Superior temporal gyrus (tissue), 1 donor: ENCODE results near the gene SREK1.

Experiments used
- DNase-seq: peaks from one replicate; pipeline ENCODE4 v3.0.0-alpha.2; 2016; ENCODE audit errors: extremely low spot score

SREK1 gene

GRCh38 chr5:66164044-66164790, 20.1 kb downstream of the SREK1 start:
- DNase-seq, result no peak

GRCh38 chr5:66168226-66168625, 24.1 kb downstream of the SREK1 start:
- DNase-seq, result no peak

DNA sequence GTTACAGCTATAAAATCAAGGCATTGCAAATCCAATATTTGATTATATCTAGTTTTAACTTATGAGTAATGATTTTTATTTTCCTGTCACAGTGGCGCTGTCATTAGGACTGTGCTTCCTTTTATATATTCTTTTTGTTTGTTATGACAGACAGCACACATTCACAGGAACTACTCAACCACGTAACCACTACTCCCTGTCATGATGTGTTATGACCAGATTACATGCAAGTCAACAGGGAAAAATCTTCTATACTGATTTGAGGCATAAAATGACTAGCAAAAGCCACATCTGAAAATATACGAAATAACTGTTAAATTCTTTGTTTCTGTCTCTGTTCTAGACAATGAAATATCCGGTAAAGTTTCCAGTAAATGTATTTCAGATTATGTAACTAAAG, 25.4 kb downstream of the SREK1 start:
- no peak for DNase-seq

DNA sequence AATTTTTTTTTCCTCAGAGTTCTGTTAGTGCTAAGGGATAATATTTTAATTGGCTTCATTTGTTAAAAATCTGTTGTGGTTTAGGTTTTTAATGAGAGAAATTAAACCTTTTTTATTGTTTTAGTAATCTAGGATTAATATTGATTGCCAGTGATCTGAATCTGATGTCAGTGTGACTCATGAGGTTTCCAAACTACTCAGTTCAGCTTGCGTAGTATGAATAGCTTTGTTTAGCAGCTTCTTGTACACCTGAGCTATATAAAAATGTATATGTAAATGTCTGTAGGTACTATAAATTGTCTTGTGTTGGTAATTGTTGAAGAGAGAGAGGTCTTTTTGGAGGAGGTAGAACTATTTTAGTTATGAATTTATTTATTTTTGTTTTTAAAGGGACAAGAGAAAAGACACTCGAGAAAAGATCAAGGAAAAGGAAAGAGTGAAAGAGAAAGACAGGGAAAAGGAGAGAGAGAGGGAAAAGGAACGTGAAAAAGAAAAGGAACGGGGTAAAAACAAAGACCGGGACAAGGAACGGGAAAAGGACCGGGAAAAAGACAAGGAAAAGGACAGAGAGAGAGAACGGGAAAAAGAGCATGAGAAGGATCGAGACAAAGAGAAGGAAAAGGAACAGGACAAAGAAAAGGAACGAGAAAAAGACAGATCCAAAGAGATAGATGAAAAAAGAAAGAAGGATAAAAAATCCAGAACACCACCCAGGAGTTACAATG, 26.3 kb downstream of the SREK1 start:
- no peak for DNase-seq

GRCh38 chr5:66171349-66172344, 27.5 kb downstream of the SREK1 start:
- peak; percentile 83 for DNase-seq

DNA sequence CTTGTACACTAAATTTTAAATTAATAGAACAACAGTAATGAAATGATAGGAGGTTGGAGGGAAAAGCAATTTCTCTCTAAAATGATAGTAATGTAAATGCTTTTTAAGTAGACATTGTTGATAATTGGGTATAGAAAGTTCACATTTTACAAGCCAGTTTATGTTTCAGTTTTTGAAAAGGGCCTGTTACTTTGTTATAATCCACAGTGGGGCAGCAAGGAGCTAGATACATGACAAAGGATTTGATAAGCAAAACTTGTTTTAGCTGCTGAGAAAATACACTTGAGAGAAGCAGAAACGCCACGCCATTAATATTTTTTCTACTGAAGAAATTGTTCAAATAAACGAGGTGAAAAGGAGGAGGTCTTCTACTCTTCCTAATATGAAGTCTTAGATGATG, 30.2 kb downstream of the SREK1 start:
- peak; percentile 84 for DNase-seq

DNA sequence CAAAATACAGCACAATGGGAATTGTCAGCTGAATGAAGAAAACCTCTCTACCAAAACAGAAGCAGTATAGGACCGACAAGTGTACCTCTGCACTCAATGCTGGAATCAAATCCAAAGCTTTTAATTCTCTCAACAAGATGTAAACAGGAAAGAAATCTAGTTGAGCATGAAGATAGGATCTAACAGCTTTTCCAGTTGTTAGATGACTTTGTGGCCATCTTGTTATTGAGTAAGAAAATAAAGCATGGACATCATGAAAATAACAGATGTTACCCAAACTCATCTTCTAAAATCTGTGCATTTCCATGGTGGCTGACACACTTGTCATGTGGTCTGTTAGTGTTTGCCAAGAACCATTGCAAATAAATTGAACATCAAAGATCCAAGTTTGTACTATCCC, 34.7 kb downstream of the SREK1 start:
- peak; percentile 61 for DNase-seq

GRCh38 chr5:66179297-66180051, 35.4 kb downstream of the SREK1 start:
- peak; percentile 76 for DNase-seq

- peak; percentile 27 for DNase-seq
Measured at GRCh38 chr5:66180282-66181155, 36.4 kb downstream of the SREK1 start.

GRCh38 chr5:66186108-66186507, 42.0 kb downstream of the SREK1 start:
- no peak for DNase-seq

DNA sequence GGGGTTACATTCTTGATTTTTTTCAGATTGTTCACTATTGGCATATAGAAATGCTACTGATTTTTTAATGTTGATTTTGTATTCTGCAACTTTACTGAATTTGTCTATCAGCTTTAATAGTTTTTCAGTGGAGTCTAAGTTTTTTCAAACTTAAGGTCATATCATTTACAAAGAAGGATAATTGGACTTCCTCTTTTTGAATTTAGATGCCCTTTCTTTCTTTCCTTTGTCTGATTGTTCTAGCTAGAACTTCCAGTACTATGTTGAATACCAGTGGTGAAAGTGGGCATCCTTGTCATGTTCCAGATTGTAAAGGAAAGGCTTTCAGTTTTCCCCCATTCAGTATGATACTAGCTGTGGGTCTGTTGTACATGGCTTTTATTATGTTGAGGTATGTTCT, 49.3 kb downstream of the SREK1 start:
- DNase-seq, result no peak

DNA sequence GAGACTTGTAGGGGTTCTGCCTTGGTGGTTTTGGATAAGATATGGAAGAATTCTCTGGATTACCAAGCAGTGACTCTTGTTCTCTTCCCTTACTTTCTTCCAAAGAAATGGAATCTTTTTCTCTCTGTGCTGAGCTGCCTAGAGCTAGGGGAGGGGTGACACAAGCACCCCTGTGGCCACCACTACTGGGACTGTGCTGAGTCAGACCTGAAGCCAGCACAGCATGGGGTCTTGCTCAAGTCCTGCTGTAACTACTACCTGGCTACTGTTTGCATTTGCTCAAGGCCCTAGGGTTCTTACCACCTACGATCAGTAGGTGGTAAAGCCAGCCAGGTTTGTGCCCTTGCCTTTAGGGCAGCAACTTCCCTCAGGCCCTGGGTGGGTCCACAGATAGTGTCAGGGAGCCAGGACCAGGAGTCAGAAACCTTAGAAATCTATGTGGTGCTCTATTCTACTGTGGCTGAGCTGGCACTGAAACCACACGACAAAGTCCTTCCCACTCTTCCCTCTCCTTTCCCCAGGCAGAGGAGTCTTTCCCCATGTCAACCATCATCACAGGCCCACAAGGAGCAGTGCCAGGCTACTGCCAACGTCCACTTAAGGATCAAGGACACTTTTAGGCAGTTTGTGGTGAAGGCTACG, 53.8 kb downstream of the SREK1 start:
- no peak for DNase-seq

GRCh38 chr5:66198837-66199236, 54.7 kb downstream of the SREK1 start:
- no peak for DNase-seq

DNA sequence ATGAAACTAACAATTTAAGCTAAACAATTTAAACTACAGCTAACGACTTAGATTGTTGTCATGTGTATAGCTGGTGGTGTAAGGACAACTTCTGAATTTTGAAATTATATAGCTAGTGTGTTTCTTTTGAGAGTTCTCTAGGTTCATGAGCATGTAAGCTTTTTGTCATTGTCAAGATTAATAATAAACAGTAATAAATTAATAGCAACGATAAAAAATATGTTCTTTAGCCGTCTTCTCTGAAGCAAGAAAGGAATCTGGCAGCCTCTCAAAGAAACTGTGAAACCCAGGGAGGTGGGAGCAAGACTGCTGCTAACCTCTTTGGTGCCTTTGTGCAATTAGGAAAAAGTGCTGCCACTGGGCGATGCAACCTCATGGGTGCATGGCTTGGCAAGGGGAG, 59.4 kb downstream of the SREK1 start:
- DNase-seq, result no peak

DNA sequence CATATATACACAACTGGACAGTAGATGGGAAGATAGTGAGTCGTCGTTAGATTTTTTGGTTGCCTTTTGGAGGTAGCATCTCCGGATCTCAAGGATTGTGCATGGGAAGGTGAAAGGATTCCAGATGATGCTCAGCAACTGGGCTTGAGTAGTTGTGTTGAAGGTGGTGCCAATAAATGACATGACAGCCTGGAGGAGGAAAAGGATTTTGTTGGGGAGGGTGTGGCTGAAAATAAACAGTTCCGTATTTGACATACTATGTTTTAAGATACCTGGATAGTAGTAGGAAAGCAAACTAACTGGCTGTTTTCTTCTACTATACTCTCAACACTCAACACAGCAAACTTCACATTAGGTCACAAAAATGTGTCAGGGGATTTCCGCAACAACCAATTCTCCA, 62.4 kb downstream of the SREK1 start:
- DNase-seq, result no peak

GRCh38 chr5:66207800-66208561, 63.9 kb downstream of the SREK1 start:
- no peak for DNase-seq

- no peak for DNase-seq
Measured at GRCh38 chr5:66209350-66209749, 65.2 kb downstream of the SREK1 start.

- no peak for DNase-seq
Measured at GRCh38 chr5:66209794-66210193, 65.7 kb downstream of the SREK1 start.

DNA sequence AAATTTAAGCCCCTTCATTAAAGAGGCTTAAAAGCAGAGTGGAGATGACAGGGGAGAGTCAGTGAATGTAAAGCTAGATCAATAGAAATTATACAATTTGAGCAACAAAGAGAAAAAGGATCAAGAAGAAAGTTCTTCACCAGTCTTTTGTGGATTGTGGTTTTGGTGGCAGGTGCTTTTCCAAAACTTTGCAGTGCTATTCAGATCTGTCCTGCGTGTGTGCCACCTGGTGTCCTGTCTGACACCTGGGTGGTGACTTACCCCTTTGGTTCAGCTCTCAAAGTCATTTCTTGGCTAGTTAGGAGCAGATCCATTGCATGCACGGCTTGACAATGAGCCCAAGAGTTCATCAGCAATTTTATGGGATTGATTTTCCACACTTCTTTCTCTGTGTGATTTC, 69.4 kb downstream of the SREK1 start:
- DNase-seq, result no peak
